CD14-positive monocyte (primary cell): ENCODE measurements around the gene TDRD1. TPM values are rescaled to one million over a fixed set of nuclear protein-coding genes. Genes with fewer than 3 reads are reported as not detected.
A peak's percentile ranks its signal among the peaks of the same experiment; 100 is the strongest.

ENCODE experiments used
- DNase-seq, 3 donors: peaks; one replicate each; pipeline ENCODE4 v3.0.0-alpha.2; 2011 to 2022
- H2AFZ ChIP-seq: 2 replicates; pipeline ENCODE4 v1.6.0; 2012; ENCODE audit warnings: mild to moderate bottlenecking, low read depth, low read length, inconsistent platforms; ENCODE audit not compliant: insufficient read depth, poor library complexity, severe bottlenecking
- H3K27ac ChIP-seq, 2 donors: 1 replicate in 1 of 2; 2 replicates in 1 of 2; pipeline ENCODE4 v1.5.1; 2012 to 2013; ENCODE audit warnings: low read length in 2 of 2, control low read depth in 1 of 2, inconsistent platforms in 1 of 2, low read depth in 1 of 2, mild to moderate bottlenecking in 1 of 2
- H3K27me3 ChIP-seq, 2 donors: one replicate each; pipeline versions ENCODE4 v1.6.0 to v1.6.1; 2011 to 2013; ENCODE audit warnings: low read length in 2 of 2; ENCODE audit not compliant: control insufficient read depth in 2 of 2, insufficient read depth in 2 of 2
- H3K36me3 ChIP-seq, 2 donors: replicated peaks in 1 of 2; 1 replicate in 1 of 2; 2 replicates in 1 of 2; pipeline versions ENCODE4 v1.5.1 to v1.6.1; 2012 to 2013; ENCODE audit warnings: low read length in 2 of 2, control low read depth in 1 of 2, inconsistent platforms in 1 of 2, mild to moderate bottlenecking in 1 of 2; ENCODE audit not compliant: insufficient read depth in 2 of 2, control insufficient read depth in 1 of 2
- H3K4me1 ChIP-seq, 2 donors: 1 replicate in 1 of 2; 2 replicates in 1 of 2; pipeline versions ENCODE4 v1.5.1 to v1.6.1; 2012 to 2013; ENCODE audit warnings: low read length in 2 of 2, control low read depth in 1 of 2, inconsistent platforms in 1 of 2, mild to moderate bottlenecking in 1 of 2, moderate library complexity in 1 of 2; ENCODE audit not compliant: insufficient read depth in 2 of 2, control insufficient read depth in 1 of 2
- H3K4me2 ChIP-seq: replicated peaks from 2 replicates; pipeline ENCODE3; 2012; ENCODE audit warnings: low read length, moderate library complexity, mild to moderate bottlenecking; ENCODE audit not compliant: poor library complexity, severe bottlenecking; ENCODE audit errors: extremely low read depth
- H3K4me3 ChIP-seq, 3 experiments: fragments of 200-600 bp in 1 of 3; sonication (generic) in 1 of 3; replicated peaks in 1 of 3; 1 replicate in 2 of 3; 2 replicates in 1 of 3; pipeline ENCODE4 v1.5.1; 2011 to 2013; ENCODE audit warnings: low read length in 3 of 3, mild to moderate bottlenecking in 3 of 3, control low read depth in 2 of 3, low read depth in 2 of 3, inconsistent platforms in 1 of 3, moderate library complexity in 1 of 3
- H3K79me2 ChIP-seq: 2 replicates; pipeline ENCODE4 v1.6.0; 2012; ENCODE audit warnings: mild to moderate bottlenecking, control low read depth, inconsistent platforms, low read length, moderate library complexity; ENCODE audit not compliant: insufficient read depth
- H3K9ac ChIP-seq: 2 replicates; pipeline ENCODE4 v1.6.0; 2017; ENCODE audit warnings: low read length, mild to moderate bottlenecking; ENCODE audit not compliant: insufficient read depth, poor library complexity, severe bottlenecking
- H3K9me3 ChIP-seq, 2 donors: replicated peaks in 1 of 2; 1 replicate in 1 of 2; 2 replicates in 1 of 2; pipeline versions ENCODE4 v1.5.1 to v1.6.1; 2012 to 2013; ENCODE audit warnings: low read length in 2 of 2, control low read depth in 1 of 2; ENCODE audit not compliant: control insufficient read depth in 1 of 2, insufficient read depth in 1 of 2
- H4K20me1 ChIP-seq: 2 replicates; pipeline ENCODE4 v1.6.0; 2012; ENCODE audit warnings: mild to moderate bottlenecking, low read length, control low read depth, moderate library complexity; ENCODE audit not compliant: insufficient read depth
- H3K27ac Mint-ChIP-seq, 7 donors: one replicate each; pipeline ENCODE4 v1.8.0; 2020; ENCODE audit warnings: mild to moderate bottlenecking in 7 of 7, mixed read lengths in 7 of 7, moderate library complexity in 6 of 7, inconsistent platforms in 2 of 7
- H3K27me3 Mint-ChIP-seq, 3 donors: one replicate each; pipeline ENCODE4 v1.8.0; 2021 to 2022; ENCODE audit warnings: low read depth in 3 of 3, mild to moderate bottlenecking in 3 of 3, mixed read lengths in 3 of 3, moderate library complexity in 3 of 3, inconsistent platforms in 1 of 3
- H3K36me3 Mint-ChIP-seq, 2 donors: one replicate each; pipeline ENCODE4 v1.8.0; 2020; ENCODE audit warnings: mixed read lengths in 2 of 2, inconsistent platforms in 1 of 2, mild to moderate bottlenecking in 1 of 2
- H3K4me1 Mint-ChIP-seq: one replicate; pipeline ENCODE4 v1.8.0; 2020; ENCODE audit warnings: mild to moderate bottlenecking, mixed read lengths
- H3K4me3 Mint-ChIP-seq, 2 donors: one replicate each; pipeline ENCODE4 v1.8.0; 2020; ENCODE audit warnings: mild to moderate bottlenecking in 2 of 2, mixed read lengths in 2 of 2, moderate library complexity in 1 of 2
- H3K9me3 Mint-ChIP-seq, 7 donors: one replicate each; pipeline ENCODE4 v1.8.0; 2020 to 2022; ENCODE audit warnings: mixed read lengths in 7 of 7, mild to moderate bottlenecking in 6 of 7, moderate library complexity in 6 of 7, inconsistent platforms in 2 of 7
- CTCF ChIP-seq: fragments of 200-600 bp; IDR thresholded peaks from one replicate; pipeline ENCODE4 v1.8.0; 2022; ENCODE audit warnings: antibody characterized with exemption, mild to moderate bottlenecking
- WGBS: methylation state at CpG from one replicate; pipeline ENCODE4 v1.1.5; 2013; ENCODE audit warnings: missing lambda C conversion rate; ENCODE audit not compliant: insufficient coverage; 5-methylcytosine and 5-hydroxymethylcytosine counted together
- intact Hi-C, 2 donors: fragments of 100-400 bp; cut with micrococcal nuclease; formaldehyde crosslinking; loops; one replicate each; pipeline versions ENCODE4 v1.15.0 to v1.15.1; 2023
- polyA plus RNA-seq, 3 donors: library from polyadenylated mRNA; depleted of rRNA in 1 of 3; unstranded in 2 of 3; stranded (reverse) in 1 of 3; fragments of 300-500 nt in 2 of 3; fragments of >200 nt in 1 of 3; fragmentation: Illumina TruSeq in 2 of 3; gene quantifications; 1 replicate in 2 of 3; 2 replicates in 1 of 3; pipeline ENCODE4 v1.2.3, GENCODE V29; 2012 to 2021
- small RNA-seq: library from RNA; depleted of rRNA; stranded (forward); fragments of <200 nt; gene quantifications from one replicate; pipeline ENCODE3, GENCODE V24; 2012; ENCODE audit warnings: low read depth; ENCODE audit not compliant: insufficient read length

The TDRD1 gene
- polyA plus RNA-seq, 3 donors: not detected

GRCh38 chr10:114281461-114281860 is 102.3 kb downstream of the TDRD1 start:
- intact Hi-C loops: no loop called here
- Histone ChIP-seq H3K27ac (no peak overlapping the region), H3K4me2 (no peak overlapping the region), H2AFZ (no peak overlapping the region), H3K9me3 (no peaks in the 10 kb centered on the region), H3K9ac (no peak overlapping the region), H3K4me1 (no peaks in the 10 kb centered on the region), H3K36me3 (no peaks in the 10 kb centered on the region), H3K27me3 (no peaks in the 10 kb centered on the region), H4K20me1 (no peaks in the 10 kb centered on the region), H3K4me3 (no peak overlapping the region), H3K79me2 (no peaks in the 10 kb centered on the region)
- Mint-ChIP-seq H3K9me3 (peaks cover 0 to 3% (median 0%) of the 10 kb centered on the region in 7 donors), H3K36me3 (no peaks in the 10 kb centered on the region), H3K4me3 (no peak overlapping the region), H3K4me1 (peaks cover 2% of the 10 kb centered on the region), H3K27me3 (peaks cover 0 to 4% (median 2%) of the 10 kb centered on the region in 3 donors), H3K27ac (peak overlapping the region in 1 of 7 donors; percentile 50)
- no peak for TF ChIP-seq CTCF
- no peak for DNase-seq
- WGBS: 94% methylated on average over 2 of the region's 5 CpGs

Small RNA genes within 50 kb of the gene (small RNA-seq; reads per million reads assigned to genes)
- not detected for gene RF02277

Other genes starting within 250 kb of the TDRD1 start
- 1 to 10 TPM in 1 of 3 donors, under 1 TPM in 1, not detected in 1; 0.05 to 3.4 TPM for gene ADRB1, start 135.5 kb upstream of the TDRD1 start, polyA plus RNA-seq
- 1 to 10 TPM; 6.9 to 9.8 (median 8.9) TPM for gene CCDC186, start 5.2 kb upstream of the TDRD1 start, polyA plus RNA-seq
- gene VWA2, start 59.9 kb downstream of the TDRD1 start, polyA plus RNA-seq: not detected
- under 1 TPM in 2 of 3 donors, not detected in 1; 0.01 to 0.43 TPM for gene AFAP1L2, start 225.1 kb downstream of the TDRD1 start, polyA plus RNA-seq